HG03097 (cell line): ENCODE results near the gene ICA1.
A peak's percentile ranks its signal among the peaks of the same experiment; 100 is the strongest.

ENCODE experiments used
- ATAC-seq: cut with Tn5 transposase; IDR thresholded peaks from one replicate; pipeline ENCODE4 v1.9.1; 2021; ENCODE audit not compliant: unreplicated experiment, low FRiP score

Gene ICA1

DNA sequence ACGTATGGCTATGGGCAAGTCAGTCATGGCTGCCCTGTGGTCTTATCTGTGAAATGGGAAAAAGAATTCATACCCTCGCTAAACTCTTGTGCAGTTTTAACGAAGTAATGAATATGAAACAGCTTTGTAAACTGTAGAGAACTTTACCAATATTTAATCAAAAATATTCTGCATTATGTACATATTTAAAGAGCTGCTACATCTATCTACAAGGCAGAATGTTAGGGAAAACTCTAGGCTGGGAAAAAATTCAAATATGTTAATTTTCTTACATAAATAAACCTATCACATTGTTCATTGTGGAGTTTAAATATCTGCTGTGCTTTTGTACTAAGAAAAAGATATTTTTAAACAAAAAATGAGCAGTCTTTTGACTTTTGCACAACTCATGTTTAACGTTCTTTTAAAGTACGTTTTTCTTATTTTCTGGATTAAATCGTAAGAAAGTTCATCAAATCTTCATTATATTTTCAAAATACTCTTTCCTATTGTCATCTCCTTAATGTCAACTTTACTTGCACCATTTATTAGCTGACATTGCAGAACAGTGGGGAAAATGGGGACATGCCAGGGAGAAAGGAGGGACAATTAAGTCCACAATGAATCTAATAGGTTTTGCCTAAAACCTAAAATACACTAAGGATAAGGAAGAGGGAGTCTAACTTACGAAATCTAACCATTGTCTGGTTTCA is 57.5 kb downstream of the ICA1 start:
- ATAC-seq: no peak

GRCh38 chr7:8201846-8202441 is 60.0 kb downstream of the ICA1 start:
- ATAC-seq: no peak

GRCh38 chr7:8200717-8201116 is 61.2 kb downstream of the ICA1 start:
- no peak for ATAC-seq

DNA sequence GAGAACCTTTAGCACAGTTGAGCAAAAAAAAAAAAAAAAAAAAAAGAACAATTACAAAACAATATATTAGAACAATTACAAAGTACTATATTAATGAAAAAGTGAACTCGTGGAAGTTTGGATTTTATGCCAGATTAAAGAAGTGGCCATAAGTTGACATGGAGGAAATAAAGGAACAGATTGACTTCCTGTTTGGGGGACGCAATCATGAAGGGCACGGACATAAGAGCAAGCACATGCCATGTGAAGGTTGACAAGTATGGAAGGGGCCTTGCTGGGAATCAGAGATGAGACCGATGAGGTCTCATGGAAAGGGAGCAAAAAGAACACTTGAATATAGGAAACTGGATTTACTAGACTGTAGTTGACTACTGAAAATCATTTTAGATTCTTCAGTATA is 61.7 kb downstream of the ICA1 start:
- no peak for ATAC-seq

GRCh38 chr7:8197994-8198698 is 63.8 kb downstream of the ICA1 start:
- no peak for ATAC-seq

GRCh38 chr7:8192897-8193296 is 69.1 kb downstream of the ICA1 start:
- no peak for ATAC-seq

DNA sequence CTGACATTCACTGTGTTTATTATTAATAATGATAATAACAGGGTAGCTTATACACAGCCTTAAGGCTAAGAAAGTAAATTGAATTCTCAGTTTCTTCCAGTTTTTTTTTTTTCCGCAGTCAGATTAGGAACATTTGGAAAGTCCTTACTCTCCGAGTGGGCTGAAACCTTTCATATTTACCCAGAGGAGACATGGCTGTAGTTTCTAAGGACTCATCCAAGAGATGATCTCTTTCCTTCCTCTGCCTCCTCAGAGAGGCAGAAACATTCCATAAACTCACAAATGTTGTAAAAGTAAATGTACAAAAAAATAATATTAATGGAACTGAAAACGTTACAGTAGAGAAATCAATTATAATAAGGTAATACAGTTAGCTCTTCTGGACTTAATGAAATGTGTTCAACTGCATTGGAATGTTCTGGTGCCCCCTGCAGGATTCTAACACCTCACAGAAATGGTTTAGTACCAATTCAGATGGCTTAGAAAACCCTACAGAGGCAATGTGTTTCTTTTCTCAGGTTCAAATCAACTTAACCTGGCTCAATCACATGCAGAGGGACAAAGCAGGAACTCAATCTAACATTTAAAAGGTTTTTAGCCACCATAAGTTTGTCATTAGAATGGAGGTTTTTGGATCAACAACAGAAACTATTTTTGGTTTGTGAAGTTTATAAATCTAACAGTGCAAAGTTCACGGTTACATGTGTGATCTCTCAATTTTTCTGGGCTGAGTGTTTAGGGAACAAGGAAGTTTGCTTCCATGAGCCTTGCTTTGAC is 71.7 kb downstream of the ICA1 start:
- ATAC-seq: no peak

DNA sequence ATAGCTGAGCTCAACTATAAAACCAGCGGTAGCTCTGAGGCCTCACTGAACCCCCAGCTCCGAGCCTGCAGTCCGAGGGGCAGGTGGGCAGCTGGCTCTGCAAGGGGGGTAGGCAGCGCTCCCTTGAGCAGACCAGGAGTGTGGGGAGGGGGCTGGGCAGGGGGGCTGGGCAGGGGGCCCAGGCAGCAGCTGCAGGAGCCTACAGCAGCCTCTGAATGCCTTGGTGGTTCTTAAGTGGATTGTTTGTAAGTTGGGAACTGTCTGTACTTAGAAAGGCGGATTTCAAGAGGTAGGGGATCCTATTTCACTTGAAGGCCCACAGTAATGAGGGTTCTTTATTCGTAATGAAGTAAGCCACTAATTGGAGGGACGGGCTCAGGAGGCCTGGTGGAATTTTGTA is 72.3 kb downstream of the ICA1 start:
- no peak for ATAC-seq

GRCh38 chr7:8185926-8186683 is 75.9 kb downstream of the ICA1 start:
- ATAC-seq: no peak

DNA sequence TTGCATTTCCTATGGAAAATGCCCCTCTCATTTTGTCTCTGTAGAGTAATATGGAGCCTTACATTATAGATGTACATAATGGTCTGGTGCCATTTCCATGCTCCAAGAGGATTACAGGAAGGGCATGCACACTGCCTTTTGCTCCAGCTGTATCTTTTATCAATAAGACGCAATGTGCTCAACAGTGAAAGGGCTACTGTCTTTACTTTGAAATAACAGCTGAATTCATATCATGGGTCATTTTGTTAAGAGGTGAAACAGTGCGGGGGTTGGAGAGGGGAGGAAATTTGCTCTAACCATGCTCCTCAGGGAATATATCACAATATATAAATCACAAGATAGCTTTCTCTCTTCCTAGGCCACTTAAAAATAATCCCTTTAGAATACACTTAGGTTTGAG is 77.7 kb downstream of the ICA1 start:
- no peak for ATAC-seq

DNA sequence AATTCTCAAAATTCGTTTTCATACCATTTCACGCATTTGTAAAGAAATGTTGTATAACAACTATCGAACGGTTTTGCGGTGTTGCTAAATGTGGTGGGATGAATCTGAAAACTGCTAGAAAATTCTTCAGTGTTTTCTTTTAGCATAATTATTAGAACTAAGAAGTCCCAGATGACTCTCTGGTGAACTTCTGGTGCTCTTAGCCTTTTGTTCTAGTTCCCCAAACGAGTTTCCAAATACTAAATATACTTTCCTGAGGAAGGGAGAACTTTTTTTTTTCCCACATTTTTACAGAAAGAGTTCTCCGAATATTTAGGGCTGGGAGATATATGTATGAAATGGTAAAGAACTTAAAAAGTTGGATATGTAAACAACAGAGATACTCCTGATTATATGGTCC is 82.5 kb downstream of the ICA1 start:
- ATAC-seq: no peak

GRCh38 chr7:8178353-8178752 is 83.6 kb downstream of the ICA1 start:
- ATAC-seq: no peak

- ATAC-seq: no peak
These were observed 84.6 kb downstream of the ICA1 start for GRCh38 chr7:8177109-8177933.

DNA sequence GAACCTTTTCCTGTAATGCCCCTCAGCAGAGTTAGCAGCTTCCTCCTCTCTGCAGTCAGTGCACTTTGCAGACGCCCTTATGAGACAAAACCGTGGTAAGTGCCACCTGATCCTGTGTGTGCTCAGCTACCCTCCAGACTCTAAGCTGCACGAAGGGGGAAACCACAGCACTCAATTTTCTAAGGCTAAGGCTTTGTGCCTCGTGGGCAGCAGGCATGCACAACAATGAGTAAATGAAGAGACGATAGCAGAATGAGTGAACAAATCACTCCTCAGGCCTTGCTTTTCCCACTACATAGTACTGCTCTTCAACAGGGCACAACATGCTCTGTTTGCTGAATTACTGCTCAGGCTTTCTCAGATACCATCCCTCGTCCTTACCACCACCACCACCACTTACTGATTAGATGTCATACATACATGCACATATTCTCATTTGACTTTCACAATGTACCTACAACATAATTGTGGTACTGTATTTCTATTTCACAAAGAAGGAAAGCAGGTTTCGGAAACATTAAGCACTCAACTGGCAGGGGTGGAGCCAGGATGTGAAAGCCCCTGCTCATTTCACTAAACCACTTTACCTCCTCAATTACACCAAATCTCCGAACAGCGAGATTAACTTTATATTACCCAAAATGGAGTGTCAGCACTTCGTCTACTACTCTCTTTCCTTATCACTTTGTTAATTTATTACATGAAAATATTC is 85.4 kb downstream of the ICA1 start:
- peak; percentile 77 for ATAC-seq

DNA sequence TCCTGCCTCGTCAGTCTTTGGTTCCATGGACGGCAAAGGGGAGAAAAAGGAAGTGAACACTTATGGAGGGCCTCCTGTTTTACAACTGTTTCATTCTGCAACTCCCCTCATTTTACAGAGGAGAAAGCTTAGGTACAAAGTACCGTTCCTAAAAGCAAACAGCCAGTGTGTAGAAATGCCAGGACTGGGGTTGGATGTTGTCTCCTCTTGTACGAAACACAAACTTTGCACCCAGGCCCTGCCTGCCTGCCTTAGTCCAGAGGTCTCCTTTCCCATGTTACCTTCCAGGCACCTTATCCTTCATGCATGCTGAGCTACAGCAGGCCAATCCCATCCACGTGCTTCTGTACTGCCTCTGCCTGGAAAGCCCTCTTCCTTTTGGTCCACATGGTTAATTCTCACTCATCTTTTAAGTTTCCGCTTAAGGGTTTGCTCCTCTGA is 86.0 kb downstream of the ICA1 start:
- ATAC-seq: no peak

DNA sequence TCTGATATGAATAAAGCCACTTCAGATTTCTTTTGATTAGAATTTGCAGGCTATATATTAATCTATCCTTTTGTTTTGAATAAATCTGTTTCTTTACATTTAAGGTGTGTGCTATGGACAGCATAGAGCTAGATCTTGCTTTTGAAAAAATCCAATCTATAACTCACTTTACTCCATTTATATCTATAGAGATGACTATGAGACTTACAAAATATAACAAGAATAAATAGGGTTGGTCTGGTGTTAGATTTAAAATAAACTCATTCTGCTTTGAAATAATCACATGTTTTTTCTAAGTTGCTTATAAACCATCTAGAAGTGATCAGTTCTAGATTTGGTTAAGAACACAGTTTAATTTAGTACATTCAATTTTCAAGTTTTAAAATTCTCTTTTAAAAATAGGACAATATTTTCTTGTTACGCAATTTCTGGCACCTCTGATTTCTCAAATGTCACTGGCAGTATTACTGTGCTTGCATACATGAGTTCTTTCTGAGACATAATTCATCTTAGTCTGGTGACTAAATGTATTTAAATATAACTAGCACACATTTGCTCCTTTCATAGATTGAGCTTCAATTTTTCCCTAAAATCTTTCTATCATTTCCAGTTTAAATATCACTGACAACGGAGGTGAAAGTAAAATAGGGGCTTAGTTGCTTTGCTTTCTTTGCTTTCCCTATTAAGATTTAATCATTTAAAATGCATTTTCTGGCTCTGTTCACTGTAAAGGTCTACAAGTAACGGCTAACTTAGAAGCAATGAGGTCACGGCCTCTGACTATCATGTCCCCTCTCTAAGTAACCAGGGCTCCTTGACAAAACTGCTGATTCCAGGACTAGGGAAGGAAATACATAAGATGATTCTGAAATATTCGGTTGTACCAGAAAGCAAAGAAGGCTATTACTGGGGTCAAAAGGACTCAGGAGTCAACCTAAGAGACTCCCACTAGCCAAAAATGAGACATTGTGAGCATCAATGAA is 89.3 kb downstream of the ICA1 start:
- ATAC-seq: no peak

DNA sequence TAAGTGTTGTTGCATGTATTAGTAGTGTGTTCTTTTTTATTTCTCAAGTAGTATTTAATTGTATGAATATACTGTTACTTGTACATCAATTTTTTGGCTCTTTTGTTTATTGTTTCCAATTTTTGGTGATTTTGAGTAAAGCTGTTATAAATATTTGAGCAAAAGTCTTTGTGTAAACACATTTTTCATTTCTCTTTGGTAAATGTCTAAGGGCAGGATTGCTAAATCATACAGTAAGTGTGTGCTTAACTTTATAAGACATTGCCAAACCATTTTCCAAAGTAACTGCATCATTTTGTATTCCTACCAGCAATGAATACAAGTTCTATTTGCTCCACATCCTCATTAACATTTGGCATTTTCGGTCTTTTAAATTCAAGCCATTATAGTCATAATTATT is 92.8 kb downstream of the ICA1 start:
- no peak for ATAC-seq

- ATAC-seq: no peak
These were observed 93.6 kb downstream of the ICA1 start for GRCh38 chr7:8168336-8168735.
